ENCODE results near the gene STK17B.
"Not testable (repeated sequence)": the region's sequence is repeated elsewhere in the genome, so short reads cannot be mapped to it uniquely, and the experiment has no call there.

STK17B gene

DNA sequence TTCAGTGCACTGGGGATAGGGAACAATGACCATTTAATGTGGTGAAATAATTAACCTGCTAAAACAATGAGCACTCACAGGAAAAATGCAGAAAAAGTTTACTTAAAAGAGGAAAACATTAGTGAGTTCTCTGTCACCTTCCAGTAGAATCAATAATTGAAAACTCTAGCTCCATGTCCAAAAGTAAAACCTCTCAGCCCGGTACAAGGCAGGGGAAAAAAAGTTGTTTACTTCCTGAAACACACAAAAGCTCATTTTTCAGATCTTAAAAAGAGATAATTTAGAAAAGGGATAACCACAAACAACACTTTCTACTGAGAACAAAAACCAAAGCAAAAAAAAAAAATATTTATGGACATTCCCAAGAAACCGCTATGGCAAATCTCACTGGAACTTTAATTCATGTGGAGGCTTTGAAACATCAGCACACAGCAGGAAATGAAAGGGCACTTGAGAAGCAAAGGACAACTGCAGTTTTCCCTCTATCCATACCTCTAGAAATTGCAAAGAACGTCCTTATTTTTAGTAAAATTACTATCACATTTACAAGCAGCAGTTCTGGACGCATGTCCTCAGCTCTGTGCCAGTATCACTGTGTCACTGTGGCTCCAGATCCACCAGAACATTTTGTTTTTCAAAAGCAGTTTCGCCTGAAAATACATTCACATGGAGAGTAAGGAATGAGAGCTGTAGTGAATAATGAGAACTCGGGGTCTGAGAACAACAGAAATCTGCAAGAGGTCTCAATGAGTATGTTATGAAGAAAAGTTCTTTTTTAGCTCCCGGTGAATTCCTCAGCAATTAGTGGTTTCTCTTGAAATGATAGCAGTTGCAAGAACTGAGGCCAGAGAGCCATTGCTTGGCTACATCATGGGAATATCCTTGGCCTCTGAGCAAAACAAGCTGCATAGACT is 58.1 kb downstream of the STK17B start:
- no peak for DNase-seq (ENCODE audit: low read depth in 2 of 2)

- DNase-seq (ENCODE audit: low read depth in 2 of 2): no peak
Observed at GRCh38 chr2:196112418-196113034, 58.9 kb downstream of the STK17B start.

GRCh38 chr2:196108604-196109003 is 62.8 kb downstream of the STK17B start:
- no peak for DNase-seq (ENCODE audit: low read depth in 2 of 2)

- no peak for DNase-seq (ENCODE audit: low read depth in 2 of 2)
Observed at GRCh38 chr2:196105951-196106350, 65.4 kb downstream of the STK17B start.

DNA sequence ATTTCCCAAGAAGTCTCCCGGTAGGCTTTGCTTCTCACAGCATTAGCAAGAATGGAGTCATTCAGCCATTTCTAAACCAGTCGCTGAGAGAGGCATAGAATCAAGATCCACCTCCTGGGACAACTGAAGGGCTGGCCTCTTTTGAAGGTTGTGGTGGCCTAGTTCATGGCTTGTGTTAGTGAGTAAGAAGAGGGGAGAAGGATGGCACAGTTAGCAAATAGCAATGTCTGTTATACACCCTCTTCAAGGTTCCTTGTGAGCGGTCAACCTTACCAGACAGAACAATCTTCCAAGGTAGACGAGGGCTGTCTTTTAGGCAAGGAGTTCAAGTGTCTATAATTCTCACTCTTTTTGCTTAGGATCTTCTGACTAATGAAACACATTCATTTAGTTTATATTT is 67.3 kb downstream of the STK17B start:
- no peak for DNase-seq (ENCODE audit: low read depth in 2 of 2)

- no peak for DNase-seq (ENCODE audit: low read depth in 2 of 2)
Observed at GRCh38 chr2:196103626-196104025, 67.8 kb downstream of the STK17B start.

GRCh38 chr2:196101325-196101991 is 69.9 kb downstream of the STK17B start:
- DNase-seq (ENCODE audit: low read depth in 2 of 2): peak; percentile 20 to 29

- DNase-seq (ENCODE audit: low read depth in 2 of 2): no peak
Observed at GRCh38 chr2:196099916-196100315, 71.5 kb downstream of the STK17B start.

DNA sequence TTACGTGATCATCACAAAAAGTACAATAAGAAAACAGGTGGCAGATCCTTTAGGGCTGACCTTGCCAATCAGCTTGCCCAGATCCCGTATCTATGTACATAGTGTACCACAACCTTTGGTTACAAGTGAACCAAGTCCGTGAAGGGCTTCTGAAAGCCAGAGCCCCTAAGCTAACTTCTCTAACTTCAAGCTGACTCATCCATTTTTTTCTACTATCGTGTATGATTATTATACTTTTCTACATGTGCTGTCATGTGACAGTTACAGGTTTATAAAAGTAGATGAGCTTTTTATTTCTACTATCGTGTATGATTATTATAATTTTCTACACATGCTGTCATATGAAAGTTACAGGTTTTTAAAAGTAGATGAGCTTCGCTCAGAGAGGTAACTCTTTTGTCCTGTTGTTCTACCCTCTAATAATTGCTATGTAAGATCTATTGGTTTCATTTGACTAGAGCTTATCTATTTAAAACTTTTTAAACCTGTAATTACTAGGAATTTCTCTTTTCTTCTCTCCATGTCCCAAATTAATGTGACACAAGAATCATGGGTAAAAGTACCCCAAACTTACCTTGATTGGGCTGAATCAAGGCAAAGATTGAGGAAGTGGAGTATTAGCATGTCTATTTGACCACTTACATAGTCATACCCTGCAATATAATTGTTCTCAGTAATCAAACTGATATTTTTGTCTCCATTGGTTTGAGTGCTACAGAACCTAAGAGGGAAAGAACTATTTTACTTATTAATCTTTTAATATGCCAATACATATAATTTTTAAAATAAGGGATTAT is 73.3 kb downstream of the STK17B start:
- DNase-seq (ENCODE audit: low read depth in 2 of 2): no peak

DNA sequence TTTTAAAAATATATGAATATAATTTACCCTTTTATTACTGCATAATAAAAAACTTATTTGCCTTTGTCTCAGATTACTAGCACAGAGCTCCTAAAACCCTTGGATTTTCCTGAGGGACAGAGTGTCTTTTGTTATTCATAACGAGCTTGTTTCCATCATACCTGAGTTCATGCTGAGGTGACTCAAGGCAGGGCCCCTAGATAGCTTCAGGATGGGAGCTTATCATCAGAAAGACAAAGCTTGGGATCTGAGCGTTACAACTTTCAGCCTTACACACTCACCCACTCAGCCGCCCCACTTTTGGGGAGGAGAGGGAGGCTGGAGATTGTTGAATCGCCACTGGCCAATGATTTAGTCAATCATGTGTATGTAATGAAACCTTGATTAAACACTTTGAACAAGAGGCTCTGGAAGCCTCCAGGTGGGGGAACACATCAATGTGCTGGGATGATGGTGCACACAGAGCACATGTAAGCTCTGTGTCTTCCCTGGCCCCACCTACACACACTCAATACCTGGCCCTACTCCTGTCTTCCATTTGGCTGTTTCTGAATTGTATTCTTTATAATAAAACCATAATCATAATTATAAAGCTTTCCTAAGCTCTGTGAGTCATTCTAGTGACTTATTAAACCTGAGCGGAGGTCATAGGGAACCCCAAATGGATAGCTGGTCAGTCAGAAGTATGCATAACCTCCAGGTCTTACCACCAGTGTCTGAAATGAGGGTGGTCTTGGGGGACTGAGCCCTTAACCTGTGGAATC is 74.2 kb downstream of the STK17B start:
- no peak for DNase-seq (ENCODE audit: low read depth in 2 of 2)

GRCh38 chr2:196096264-196096663 is 75.1 kb downstream of the STK17B start:
- no peak for DNase-seq (ENCODE audit: low read depth in 2 of 2)

- DNase-seq (ENCODE audit: low read depth in 2 of 2): not testable (repeated sequence)
Observed at GRCh38 chr2:196089448-196089847, 81.9 kb downstream of the STK17B start.

DNA sequence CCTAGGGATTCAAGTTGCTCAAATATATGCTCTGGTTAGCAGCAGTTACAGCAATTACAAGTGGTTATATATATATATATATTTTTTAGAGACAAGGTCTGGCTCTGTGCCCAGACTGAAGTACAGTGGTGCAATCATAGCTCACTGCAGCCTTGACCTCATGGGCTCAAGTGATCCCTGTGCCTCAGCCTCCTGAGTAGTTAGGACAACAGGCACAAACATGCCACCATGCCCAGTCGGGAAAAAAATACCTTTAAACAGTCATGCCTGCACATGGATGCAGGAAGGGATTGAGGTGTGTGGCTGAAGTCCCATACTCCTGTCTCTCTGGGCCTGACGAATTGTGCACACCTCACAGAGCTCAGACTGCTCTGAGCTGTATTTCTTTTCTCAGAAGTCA is 83.2 kb downstream of the STK17B start:
- no peak for DNase-seq (ENCODE audit: low read depth in 2 of 2)

DNA sequence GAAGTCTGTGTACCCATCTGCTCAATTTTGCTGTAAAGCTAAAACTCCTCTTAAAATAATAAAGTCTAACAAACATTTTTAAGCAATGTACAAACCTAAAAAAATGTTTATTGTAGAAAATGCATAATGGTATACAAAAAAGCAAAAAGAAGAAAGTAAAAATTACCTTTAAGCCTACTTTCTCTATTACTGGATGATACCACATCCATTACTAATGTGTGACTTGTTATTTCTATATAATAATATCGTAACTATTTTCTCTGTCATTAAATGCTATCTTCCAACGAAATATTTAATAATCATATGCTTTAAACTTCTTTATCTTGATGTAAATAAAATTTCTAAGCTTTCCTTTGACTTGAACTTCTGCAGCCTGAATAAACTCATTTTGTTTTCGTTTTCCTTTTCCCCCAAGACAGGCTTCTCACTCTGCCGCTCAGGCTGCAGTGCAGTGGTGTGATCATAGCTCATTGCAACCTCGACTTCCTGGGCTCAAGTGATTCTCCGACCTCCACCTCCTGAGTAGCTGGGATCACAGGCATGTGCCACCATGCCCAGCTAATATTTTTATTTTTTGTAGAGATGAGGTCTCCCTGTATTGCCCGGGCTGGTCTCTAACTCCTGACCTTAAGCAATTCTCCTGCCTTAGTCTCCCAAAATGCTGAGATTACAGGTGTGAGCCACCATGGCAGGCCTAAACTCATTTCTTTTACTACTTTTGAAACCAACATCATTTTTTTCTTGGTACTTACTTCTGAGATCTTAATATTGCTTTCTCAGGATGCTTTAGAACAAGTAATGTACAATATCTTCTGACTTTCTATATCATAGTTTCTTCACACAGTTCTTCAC is 84.6 kb downstream of the STK17B start:
- no peak for DNase-seq (ENCODE audit: low read depth in 2 of 2)

GRCh38 chr2:196083601-196084000 is 87.8 kb downstream of the STK17B start:
- no peak for DNase-seq (ENCODE audit: low read depth in 2 of 2)
